CD4-positive, alpha-beta T cell treated with Interleukin-21 for 1 hour (primary cell): ENCODE results near the gene DNM1.

Experiments
- DNase-seq: peaks from one replicate; pipeline ENCODE4 v3.0.0-alpha.2; 2020

Gene DNM1

DNA sequence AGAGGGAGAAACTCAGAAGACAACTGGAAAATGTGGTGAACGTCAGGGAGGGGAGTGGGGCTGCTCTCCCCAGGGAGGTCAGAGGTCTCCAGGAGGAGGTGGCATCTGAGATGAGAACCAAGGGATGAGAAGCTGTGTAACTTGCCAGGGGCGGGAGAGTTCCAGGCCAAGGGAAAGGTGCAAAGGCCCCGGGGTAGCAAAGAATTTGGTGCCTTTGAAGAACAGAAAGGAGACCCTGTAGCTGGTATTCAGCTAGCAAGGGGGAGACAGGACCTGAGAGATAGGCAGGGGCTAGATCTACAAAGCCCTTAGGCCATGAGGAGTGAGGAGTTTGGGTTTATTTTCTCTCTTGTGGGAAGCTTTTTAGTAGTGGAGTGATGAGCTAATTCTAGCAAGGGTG is 3.3 kb downstream of the DNM1 start:
- DNase-seq = no peak

DNA sequence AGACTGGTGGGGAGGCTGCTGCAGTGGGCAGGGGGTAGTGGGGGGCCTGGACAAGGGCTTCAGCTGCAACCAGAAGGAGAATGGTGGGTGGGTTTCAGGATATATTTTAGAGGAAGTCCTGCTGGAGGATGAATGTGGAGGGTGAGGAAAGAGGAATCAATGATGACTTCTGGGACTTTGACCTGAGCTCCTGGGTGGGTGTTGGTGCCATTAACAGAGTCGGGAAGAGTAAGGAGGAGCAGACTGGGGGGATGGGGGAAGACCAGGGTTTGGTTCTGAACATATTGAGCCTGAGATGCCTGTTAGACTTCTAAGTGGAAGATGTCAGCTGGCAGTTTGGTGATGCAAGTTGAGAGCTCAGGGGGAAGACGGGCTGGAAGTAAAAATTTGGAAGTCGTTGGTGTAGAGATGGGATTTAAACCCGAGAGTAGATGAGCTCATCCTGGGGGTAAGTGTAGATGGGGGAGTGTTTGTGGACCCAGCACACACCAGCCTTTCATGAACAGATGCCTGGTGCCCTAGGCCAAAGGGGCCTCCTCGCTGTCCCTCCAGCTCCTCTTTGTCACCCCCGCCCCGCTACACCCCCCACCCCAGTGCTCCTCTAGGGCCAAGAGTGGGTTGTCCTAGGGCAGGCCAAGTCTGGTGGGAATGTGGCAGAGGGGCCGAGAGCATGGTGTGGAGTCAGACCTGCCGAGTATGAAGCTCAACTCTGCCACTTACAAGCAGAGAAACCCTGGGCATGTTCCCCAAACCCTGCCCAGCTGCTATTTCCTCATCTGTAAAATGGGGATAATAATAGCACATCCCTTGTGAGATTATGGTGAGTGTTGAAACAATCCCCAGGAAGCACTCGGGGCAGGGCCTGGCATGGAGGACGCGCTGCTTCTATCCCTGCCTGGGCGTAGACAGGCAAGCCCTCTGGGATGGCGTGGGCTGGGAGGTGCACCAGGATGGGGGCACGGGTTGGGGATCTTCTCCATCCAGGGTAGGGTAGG is 4.0 kb downstream of the DNM1 start:
- no peak for DNase-seq

DNA sequence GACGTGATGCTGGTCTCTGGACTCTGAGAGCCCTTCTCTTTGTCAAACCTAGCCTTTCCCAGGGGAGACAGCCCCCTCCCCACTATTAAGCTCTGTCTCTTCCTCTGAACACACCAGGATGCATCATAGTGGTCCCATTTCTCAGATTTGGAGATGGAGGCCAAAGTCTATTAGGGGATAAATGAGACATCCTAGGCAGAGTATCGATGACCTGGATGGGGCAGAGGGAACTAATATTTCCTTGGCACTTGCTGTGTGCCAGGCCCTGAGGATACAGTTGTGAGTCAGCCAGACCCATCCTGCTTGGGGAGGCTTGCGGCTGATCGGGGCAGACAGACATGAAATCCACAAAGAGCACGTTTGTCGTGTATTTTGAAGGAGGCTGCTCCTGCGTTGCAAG is 5.2 kb downstream of the DNM1 start:
- no peak for DNase-seq

DNA sequence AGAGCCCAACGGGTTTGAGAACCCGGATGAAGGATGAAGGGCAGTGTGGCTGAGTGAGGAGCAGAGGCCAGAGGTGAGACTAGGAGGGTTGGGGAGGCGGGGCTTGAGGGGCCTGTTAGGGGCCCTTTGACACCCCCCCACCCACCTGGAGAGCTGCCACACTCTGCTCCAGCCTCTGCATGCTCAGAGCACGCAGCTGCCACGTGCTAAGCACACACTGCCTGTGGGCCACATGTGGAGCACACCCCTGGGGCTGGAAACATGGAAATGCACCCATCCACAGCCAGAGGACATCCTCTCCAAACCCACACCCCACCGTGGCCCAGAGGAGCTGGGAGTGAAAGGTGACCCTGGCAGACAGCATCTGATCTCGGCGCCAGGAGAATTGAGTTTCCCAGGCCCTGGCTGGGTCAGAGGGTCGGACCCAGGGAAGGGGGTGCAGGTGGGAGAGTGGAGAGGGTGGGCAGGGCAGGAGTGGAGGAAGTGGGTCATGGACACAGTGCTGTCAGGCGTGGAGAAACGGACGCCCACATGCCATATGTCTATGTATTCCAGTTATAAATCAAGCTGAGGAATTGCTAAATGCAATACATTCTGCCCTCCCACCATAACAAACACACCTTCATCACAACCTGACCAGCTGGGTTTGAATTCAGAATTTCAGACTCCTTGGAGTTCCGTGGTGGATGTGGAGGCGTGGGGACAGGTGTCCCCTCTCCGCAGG is 5.9 kb downstream of the DNM1 start:
- no peak for DNase-seq

DNA sequence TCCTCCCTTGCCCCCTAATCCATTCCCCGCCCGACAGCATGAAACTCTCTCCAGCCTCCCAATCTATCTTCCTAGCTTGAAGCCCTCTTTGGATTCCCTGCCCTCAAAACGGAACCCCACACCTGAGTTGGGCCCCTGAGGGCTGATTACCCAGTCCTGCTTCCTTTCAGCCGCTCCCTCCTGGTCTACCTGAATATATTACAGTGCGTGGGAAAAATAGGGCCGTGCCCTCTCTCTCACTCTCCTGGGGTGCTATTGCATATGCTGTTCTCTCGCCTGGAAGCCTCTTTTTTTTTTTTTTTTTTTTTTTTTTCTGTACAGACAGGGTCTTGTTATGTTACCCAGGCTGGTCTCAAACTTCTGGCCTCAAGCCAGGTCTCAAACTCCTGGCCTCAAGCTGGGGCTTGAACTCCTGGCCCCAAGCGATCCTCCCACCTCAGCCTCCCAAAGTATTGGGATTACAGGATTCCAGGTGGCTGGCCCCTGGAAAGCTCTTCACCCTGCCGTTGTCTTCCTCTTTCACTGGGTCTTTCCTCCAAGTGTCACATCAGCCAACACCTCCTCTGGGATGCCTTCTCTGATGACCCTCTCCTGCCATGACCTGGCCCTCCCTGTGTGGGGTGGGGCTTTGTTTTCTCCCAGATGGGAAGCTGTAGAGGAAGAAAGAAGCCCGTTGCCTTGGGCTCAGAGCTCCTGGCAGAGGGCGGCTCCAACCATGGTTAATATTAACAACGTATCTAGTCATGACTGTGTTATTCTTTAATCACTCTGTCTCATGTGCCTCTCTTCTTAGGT is 8.2 kb downstream of the DNM1 start:
- DNase-seq = no peak

DNA sequence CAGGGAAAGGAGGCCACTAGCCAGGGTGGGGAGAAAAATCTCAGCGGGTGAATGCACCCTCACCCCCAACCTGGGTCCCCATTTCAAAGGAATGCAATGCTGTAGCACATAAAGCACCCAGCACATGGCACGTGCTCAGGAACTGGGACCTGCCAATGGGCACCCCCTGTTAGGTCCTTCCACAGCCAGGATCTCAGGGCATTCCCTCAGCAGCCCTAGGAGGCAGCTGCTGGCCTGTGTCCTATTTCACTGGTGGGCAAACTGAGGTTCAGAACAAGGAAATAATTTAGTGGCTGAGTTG is 8.8 kb downstream of the DNM1 start:
- DNase-seq = no peak

DNA sequence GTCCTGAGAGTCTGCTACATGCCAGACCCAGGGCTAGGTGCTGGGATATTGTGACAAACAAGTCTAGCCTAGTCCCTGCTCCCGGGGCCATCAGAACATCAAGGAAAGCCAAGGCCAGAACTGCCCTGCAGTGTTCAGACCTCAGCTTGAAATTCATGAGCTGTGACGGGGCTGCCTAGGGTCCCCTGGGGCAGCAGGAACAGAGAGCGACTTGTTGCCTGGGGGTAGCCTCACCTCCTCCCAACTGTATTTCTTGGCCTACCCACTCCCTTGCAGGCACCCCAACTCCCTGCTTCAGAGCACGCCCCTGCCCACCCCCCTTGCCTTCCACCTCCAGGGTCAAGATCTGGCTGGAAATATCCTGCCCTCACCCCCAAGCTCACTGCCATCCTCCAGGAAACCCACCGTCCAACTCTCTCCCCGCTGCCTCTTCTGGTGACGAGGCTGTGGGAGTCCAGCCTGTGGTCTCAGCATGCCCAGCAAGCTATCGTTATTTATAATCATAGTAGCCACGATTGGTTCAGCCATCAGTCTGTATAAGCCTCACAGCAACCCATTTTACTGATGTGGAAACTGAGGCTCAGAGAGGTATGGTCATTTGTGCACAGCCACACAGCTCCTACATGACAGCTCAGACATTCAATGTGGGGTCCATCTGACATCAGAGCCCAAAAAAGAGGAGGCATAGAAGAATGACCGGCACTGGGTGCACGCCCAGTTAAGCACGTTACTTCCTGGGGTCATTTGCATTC is 10.7 kb downstream of the DNM1 start:
- no peak for DNase-seq

DNA sequence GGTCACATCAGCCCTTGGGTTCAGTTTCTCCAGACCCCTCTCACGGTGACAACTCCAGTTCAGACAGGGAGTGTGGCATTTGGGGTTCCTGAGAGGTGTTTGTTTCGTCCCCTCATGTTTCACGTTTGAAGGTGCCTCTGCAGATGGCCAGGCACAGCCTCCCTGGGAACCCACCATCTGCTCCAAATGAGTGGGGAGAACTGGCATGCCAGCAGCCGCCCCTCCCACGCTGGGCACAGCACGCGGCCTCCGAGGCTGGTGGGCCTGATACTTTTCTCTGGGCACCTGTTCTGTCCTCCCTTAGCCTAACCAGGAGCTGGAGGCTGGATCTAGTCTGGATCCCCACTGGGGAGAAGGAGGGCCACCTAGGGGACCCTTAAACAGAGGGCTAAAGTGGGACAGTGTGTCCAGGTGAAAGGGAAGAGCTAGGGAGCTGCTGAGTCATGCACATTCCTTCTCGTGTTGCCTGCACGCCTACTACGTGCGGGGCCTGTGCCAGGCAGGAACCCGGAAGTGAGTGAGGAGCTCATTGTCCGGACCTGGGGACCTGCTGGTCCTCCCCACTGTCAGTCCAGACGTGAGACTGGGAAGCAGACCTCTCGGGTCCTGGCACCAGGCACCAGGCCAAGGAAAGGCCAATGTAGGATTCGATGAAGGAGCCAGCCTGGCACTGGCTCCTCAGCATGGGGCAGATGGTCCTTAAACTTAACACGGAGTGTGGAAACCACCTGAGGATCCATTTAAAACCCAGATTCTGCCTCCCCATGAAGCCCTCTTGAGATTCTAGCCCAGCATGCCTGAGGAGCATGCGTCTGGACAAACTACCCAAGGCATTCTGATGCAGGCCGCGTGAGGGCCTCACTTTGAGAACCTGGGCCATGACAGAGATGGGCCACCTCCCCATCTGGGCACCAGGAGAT is 11.7 kb downstream of the DNM1 start:
- DNase-seq = no peak

DNA sequence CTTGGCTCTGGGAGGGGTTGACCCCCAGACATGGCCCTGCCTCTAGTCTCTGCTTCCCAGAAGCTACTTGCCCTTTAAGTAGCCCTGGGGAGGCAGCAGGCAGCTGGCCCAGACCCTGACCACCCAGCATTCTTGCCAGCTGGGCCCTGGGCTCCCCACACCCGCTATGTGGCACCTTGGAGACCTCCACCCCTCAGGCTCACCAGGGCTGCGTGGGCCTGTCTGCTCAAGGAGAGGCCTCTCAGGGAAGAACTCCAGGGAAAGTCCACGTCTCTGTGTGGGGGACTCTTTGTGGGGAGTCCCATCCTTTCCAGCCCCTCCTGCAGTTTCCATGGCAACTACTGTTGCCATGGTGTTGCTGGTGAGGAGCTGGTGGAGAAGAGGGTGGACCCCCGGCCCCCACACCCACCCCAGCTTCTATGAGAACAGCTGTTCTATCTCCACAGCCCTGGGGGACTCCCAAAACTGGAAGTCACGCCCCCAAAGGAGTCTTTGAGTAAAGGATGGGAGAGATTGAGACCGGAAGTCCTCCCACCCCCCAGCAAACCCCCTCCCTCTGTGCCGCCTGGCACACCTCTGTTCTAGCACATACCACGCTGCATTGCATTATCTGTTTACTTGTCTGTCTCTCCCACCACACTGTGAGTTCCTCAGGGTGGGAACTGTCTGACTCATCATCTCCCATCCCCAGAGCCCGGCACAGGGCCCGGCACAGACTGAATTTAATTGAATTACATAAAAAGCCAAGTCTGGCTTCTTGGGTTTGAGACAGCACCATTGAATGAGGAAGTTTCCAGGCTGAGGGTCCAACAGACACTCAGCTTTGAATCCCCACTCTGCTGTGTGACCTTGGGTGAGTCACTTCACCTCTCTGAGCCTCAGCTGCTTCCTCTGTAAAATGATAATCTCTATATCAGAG is 12.6 kb downstream of the DNM1 start:
- DNase-seq = no peak

DNA sequence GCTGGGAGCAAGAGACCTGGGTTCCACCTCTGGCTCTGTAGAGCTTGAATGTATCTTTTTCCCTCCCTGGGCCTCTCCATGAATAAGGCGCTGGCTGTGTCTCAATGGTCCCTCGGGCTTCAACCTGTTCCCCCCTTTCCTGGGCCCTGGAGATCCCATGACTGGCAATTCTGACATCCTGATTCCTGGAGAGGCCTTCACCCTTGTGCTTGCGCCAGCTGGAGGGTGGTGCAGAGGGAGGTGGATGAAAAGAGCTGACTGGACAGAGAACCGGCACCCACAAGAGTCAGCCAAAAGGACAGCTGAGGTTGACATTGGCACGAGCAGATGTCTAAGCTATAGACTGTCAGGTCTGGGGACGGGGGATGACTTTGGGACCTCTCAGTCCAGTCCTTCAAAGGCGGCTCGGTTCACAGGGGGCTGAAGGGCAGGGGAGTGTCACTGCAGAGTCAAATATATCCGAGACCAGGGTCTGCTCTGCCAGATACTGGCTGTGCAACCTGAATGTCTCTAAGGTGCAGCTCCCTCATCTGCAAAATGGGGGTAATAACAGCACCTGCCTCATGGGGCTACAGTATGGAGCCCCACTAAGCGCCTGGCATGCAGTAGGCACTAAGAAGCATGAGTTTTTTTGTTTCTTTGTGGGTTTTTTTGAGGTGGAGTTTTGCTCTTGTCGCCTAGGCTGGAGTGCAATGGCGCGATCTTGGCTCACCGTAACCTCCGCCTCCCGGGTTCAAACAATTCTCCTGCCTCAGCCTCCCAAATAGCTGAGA is 13.8 kb downstream of the DNM1 start:
- DNase-seq = no peak

DNA sequence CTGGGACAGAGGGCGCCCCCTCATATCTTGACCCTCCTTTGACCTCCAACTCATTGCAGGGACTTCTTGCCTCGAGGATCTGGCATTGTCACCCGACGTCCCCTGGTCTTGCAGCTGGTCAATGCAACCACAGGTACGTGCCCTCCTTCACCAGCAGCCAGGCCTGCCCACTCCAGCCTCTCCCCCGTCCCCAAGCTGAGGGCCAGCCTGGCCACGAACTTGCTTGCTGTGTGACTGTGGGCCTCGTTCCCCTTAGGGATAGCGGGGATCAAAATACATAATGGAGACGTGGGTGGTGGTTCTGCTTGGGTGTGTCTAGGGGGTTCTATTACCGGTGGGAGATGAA is 15.0 kb downstream of the DNM1 start:
- DNase-seq = no peak

DNA sequence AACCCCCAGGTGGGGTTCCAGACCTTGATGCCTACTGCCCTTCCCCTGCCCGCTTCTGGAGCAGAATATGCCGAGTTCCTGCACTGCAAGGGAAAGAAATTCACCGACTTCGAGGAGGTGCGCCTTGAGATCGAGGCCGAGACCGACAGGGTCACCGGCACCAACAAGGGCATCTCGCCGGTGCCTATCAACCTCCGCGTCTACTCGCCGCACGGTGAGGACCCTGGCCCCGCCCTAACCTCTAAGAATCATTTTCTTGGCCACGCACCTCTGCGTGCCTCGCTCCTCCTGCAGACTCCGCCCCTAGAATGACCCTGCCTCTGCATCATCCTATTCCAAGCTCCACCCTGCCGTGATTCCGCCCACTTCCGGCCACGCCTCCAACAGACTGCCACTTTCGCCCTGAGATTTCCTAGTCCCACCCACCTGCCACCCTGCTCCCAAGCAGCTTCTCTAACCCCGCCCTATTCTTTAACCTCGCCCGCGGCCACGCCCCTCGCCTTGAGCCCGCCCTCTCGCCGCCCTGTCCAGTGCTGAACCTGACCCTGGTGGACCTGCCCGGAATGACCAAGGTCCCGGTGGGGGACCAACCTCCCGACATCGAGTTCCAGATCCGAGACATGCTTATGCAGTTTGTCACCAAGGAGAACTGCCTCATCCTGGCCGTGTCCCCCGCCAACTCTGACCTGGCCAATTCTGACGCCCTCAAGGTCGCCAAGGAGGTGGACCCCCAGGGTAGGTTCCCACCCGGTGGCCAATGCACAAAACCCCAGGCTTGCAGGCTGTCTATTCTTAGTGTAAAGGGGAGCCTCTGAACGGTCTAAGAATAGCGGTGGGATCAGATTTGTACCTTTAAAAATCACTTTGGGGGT is 15.6 kb downstream of the DNM1 start:
- peak; percentile 97 for DNase-seq

DNA sequence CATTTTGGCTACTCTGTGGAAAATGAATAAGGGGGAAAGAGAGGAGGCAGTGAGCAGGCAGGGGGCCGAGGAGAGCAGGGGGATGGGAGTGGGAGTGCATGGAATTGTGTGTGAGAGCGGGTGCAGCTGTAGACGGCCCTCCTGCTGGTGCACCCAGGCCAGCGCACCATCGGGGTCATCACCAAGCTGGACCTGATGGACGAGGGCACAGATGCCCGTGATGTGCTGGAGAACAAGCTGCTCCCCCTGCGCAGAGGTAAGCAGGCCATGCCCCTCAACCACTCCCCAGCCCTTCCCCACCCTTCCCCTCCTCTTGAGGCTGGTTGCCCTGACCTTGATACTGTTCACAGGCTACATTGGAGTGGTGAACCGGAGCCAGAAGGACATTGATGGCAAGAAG is 16.7 kb downstream of the DNM1 start:
- no peak for DNase-seq

DNA sequence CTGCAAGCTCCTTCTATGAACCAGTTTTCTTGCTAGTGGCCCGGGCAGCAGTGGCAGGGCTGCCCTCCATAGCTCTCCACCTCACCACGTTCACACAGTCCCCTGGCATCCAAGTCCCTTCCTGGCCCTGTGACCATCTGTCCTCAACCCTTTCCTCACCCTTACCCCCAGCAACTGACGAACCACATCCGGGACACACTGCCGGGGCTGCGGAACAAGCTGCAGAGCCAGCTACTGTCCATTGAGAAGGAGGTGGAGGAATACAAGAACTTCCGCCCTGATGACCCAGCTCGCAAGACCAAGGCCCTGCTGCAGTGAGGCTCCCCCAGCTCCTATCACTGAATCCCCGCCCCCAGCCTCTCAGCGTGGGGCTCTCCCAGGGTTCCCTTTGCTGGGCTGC is 18.8 kb downstream of the DNM1 start:
- no peak for DNase-seq

DNA sequence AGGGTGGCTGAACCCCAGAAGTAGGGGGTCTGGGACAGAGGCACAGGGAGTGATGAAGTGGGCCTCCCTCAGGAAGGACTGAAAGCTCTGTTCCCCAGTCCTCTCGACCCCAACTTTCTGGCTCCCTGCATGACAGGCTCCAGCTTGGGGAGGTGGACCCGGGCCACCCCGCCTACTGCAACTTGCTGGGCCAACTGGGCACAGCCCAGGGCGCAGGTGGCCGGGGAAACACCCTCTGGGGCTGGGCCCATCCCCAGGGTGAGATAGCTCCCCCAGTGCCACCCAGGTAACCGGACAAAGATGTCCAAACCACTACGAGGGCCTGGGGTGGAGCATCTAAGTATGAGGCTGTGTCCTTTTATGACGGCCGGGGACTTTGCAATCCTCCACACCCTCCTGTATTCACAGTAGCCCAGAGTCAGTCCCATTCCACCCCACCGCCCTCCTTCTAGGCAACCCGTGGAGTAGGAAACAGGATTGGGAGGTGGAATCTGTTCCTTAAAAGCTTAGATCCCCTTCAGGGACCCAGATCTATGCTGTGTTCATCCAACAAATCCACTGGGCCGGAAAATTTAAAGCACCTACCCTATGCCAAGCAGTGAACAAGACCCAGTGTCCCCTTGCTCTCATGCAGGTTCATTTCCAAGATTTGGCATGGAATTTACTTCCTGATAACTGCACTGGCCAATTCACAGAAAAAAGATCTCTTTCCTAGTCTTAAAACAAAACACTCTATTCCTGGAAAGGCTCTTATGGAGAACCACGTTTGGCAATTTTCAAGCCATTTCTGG is 19.9 kb downstream of the DNM1 start:
- no peak for DNase-seq

DNA sequence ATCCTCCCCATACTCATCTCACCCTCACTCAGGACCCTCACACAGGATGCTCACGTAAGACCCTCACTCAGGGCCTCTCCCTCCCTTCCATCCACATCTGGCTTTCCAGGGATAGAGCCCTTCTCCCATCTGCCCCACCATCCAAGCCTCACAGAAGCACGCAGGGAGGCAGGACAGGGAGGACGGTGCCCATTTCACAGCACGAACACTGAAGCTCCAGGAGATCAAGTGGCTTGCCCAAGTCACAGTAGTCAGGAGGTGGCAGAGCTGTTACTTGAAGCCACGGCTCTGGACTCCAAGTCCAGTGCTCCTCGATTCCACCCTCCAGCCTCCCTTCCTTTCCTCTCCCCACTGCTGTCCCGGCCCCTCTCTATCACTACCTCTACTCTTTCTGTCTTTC is 21.7 kb downstream of the DNM1 start:
- DNase-seq = no peak

DNA sequence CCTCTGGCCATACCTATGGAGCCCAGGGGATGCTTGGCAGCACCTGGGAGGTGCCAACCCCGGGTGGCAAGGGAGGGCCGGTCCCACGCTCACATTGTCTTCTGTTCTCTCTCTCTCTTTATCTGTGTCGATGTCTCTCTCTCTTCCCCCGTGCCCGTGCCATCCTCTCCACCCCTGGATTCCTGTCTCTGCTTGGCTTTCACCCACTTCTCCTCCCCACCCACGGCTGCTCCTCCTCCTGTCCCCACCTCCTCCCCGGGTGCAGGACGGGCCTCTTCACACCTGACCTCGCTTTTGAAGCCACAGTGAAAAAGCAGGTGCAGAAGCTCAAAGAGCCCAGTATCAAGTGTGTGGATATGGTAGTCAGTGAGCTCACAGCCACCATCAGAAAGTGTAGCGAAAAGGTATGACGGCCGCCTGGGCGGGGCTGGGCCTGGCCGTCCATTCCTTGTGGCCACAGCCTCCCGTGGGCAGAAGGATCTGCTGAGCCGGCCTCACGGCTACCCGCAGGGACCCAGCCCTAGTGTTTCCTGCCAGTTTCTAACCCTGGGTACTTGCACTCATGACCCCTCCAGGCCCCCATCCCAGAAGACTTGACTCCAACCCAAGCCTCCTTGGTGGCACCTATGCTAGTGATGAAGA is 22.7 kb downstream of the DNM1 start:
- no peak for DNase-seq

DNA sequence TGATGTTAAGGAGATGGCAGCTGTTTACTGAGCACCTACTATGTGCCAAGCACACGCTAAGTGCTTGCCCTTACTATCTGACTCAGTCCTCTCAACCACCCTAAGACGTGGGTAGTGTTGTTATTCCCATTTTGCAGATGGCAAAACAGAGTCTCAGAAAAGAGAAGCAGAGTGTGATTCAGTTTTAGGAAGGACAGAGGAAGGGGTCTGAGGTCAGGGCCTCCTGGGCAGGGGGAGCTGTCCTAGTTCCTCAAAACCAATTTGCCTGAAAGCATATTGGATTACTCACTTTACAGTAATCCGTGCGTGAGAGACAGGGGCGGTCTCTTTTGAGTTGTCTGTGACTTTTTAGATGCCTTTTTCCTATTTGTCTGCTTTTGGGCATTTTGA is 23.2 kb downstream of the DNM1 start:
- DNase-seq = no peak
